ENCODE results near the gene COX10.

- TF ChIP-seq POLR2A (IDR thresholded peaks at IDR 0.05) (no peak), CTCF (IDR thresholded peaks at IDR 0.05) (no peak)
Observed at GRCh38 chr17:14157822-14158221, 88.5 kb downstream of the COX10 start.
